HL-60 (cell line): ENCODE results near the gene CARMIL1.

Experiments used
- DNase-seq, 2 experiments: peaks; one replicate each; pipeline ENCODE4 v3.0.0-alpha.2; 2010 to 2020; ENCODE audit warnings: low read depth in 1 of 2, low spot score in 1 of 2
- H3K27ac ChIP-seq: fragments of 250-450 bp; sonication (Bioruptor Pico); replicated peaks from 2 replicates; pipeline ENCODE4 v1.5.1; 2020; ENCODE audit warnings: mild to moderate bottlenecking, moderate library complexity
- H3K27me3 ChIP-seq: fragments of 250-450 bp; sonication (Bioruptor Pico); 2 replicates; pipeline ENCODE4 v1.5.1; 2021; ENCODE audit warnings: mild to moderate bottlenecking, moderate library complexity; ENCODE audit not compliant: insufficient read depth, poor library complexity, severe bottlenecking
- H3K4me3 ChIP-seq: replicated peaks from 2 replicates; pipeline ENCODE4 v1.5.1; 2011; ENCODE audit warnings: mild to moderate bottlenecking, control low read depth, low read length; ENCODE audit not compliant: insufficient read depth
- GABPA ChIP-seq: IDR thresholded peaks from 2 replicates; pipeline ENCODE4 v1.6.1; 2012; ENCODE audit warnings: low read depth
- POLR2AphosphoS5 ChIP-seq: IDR thresholded peaks from 2 replicates; pipeline ENCODE4 v1.6.1; 2012; ENCODE audit warnings: low read depth
- SPI1 ChIP-seq: IDR thresholded peaks from 2 replicates; pipeline ENCODE4 v1.6.1; 2012; ENCODE audit warnings: low read depth, mild to moderate bottlenecking, borderline replicate concordance
- TF ChIP-seq, protein P1 (sequence below): IDR thresholded peaks from one replicate; pipeline ENCODE4 v1.5.1; 2011; ENCODE audit warnings: low read length, control low read depth, inconsistent platforms; ENCODE audit not compliant: insufficient read depth
- TF ChIP-seq, protein P2 (sequence below): IDR thresholded peaks from 2 replicates; pipeline ENCODE4 v1.6.1; 2012; ENCODE audit warnings: low read depth; ENCODE audit not compliant: insufficient replicate concordance

Gene CARMIL1

DNA sequence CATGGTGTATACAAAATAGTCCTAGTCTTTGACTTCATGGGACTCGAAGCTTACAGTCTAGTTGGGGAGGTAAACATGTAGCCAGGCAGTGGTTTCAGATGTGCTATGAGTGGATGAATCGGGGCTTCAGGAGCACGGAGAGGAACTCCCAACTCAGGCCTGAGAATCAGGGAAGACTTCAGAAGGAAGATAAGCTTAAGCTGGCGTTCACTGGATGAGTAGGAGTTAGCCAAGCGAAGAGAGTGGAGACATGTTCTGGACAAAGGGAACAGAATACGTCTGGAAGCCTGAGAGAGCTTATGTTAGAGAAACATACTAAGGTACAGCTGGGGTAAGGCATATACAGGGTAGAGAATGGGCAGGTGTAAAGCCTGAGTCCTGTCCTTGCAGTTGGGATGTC is 8.8 kb downstream of the CARMIL1 start:
- DNase-seq, result no peak
- H3K27ac ChIP-seq, result no peak overlapping the region
- TF ChIP-seq GABPA (no peak), POLR2AphosphoS5 (no peak), SPI1 (no peak)
- TF ChIP-seq, protein P1, sequence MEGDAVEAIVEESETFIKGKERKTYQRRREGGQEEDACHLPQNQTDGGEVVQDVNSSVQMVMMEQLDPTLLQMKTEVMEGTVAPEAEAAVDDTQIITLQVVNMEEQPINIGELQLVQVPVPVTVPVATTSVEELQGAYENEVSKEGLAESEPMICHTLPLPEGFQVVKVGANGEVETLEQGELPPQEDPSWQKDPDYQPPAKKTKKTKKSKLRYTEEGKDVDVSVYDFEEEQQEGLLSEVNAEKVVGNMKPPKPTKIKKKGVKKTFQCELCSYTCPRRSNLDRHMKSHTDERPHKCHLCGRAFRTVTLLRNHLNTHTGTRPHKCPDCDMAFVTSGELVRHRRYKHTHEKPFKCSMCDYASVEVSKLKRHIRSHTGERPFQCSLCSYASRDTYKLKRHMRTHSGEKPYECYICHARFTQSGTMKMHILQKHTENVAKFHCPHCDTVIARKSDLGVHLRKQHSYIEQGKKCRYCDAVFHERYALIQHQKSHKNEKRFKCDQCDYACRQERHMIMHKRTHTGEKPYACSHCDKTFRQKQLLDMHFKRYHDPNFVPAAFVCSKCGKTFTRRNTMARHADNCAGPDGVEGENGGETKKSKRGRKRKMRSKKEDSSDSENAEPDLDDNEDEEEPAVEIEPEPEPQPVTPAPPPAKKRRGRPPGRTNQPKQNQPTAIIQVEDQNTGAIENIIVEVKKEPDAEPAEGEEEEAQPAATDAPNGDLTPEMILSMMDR, result no peak
- TF ChIP-seq, protein P2, sequence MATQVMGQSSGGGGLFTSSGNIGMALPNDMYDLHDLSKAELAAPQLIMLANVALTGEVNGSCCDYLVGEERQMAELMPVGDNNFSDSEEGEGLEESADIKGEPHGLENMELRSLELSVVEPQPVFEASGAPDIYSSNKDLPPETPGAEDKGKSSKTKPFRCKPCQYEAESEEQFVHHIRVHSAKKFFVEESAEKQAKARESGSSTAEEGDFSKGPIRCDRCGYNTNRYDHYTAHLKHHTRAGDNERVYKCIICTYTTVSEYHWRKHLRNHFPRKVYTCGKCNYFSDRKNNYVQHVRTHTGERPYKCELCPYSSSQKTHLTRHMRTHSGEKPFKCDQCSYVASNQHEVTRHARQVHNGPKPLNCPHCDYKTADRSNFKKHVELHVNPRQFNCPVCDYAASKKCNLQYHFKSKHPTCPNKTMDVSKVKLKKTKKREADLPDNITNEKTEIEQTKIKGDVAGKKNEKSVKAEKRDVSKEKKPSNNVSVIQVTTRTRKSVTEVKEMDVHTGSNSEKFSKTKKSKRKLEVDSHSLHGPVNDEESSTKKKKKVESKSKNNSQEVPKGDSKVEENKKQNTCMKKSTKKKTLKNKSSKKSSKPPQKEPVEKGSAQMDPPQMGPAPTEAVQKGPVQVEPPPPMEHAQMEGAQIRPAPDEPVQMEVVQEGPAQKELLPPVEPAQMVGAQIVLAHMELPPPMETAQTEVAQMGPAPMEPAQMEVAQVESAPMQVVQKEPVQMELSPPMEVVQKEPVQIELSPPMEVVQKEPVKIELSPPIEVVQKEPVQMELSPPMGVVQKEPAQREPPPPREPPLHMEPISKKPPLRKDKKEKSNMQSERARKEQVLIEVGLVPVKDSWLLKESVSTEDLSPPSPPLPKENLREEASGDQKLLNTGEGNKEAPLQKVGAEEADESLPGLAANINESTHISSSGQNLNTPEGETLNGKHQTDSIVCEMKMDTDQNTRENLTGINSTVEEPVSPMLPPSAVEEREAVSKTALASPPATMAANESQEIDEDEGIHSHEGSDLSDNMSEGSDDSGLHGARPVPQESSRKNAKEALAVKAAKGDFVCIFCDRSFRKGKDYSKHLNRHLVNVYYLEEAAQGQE, result no peak
- H3K27me3 ChIP-seq, result peaks cover 4% of the 10 kb centered on the region
- no peak overlapping the region for H3K4me3 ChIP-seq

DNA sequence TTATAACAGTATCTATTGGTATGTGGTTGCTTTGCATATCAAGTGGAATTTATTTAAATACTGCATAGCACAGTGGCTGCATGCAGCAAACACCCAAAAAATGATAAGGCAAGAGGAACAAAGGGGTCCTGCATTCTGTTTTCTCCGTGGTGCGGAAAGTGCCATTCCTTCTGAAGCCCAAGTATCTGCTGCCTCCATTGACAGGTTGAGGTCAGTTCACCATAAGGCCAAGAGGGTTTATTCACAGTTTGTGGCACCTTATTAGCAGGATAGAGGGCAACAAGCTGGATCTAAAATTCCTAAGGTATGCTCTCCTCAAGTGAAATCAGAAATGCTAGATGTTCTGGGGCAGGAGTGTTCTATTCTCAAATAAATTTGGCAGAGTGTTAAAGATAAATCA is 9.3 kb downstream of the CARMIL1 start:
- no peak for DNase-seq

DNA sequence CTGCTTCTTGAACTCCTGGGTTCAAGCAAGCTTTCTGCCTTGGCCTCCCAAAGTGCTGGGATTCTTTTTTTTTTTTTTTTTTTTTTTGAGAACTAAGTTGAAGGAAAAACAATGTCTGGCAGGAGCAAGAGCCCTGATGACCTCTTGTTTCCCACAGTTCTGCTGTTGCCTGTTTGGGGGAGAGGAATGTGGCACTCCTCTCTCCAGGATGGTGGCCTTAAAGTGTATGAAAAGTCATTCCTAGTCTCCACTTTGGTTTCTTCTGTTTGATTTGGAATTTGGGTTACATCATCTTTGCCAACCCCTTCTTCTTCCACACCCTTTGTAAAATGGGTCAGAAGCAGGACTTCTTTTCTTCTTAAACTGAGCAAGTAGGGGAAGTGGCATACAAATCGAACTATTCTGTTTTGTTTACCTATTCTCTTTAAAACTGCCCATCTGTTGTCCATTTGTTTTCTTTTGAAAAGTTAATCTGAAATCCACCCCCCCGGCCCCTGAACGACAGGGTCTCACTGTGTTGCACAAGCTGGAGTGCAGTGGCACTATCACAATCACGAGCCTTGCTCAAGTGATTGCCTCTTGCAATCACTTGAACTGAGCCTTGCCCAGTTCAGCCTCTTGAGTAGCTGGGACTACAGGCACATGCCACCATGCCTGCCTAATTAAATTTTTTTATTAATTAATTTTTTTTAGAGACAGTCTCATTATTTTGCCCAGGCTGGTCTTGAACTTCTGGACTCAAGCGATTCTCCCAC is 11.3 kb downstream of the CARMIL1 start:
- no peak overlapping the region for H3K4me3 ChIP-seq
- no peaks in the 10 kb centered on the region for H3K27me3 ChIP-seq
- no peak overlapping the region for H3K27ac ChIP-seq
- no peak for DNase-seq
- no peak for TF ChIP-seq POLR2AphosphoS5
- TF ChIP-seq, protein P1, result no peak
- no peak for TF ChIP-seq SPI1
- TF ChIP-seq GABPA, result no peak
- TF ChIP-seq, protein P2, result no peak

More for the DNA sequence above, 9.3 kb downstream of the CARMIL1 start:
- Histone ChIP-seq H3K27me3 (peaks cover 4% of the 10 kb centered on the region), H3K27ac (no peak overlapping the region), H3K4me3 (no peak overlapping the region)
- TF ChIP-seq POLR2AphosphoS5 (no peak), SPI1 (no peak), GABPA (no peak)
- TF ChIP-seq, protein P1, result no peak
- TF ChIP-seq, protein P2, result no peak
